H9 (cell line): ENCODE results near the gene MIAT. TPM values are rescaled to one million over a fixed set of nuclear protein-coding genes. Genes with fewer than 3 reads are reported as not detected.
A peak's percentile ranks its signal among the peaks of the same experiment; 100 is the strongest.

Experiments used
- DNase-seq: peaks from one replicate; pipeline ENCODE4 v3.0.0-alpha.2; 2017
- H2AFZ ChIP-seq: one replicate; pipeline ENCODE4 v1.6.1; 2013; ENCODE audit warnings: mild to moderate bottlenecking, low read length, control low read depth, moderate library complexity
- H2AK5ac ChIP-seq: 2 replicates; pipeline ENCODE4 v1.6.1; 2013; ENCODE audit warnings: low read length, control low read depth, mixed read lengths; ENCODE audit not compliant: insufficient read length
- H2BK120ac ChIP-seq: one replicate; pipeline ENCODE4 v1.6.1; 2013; ENCODE audit warnings: low read depth, mild to moderate bottlenecking, low read length, control low read depth, inconsistent platforms; ENCODE audit not compliant: poor library complexity, severe bottlenecking
- H2BK12ac ChIP-seq: 2 replicates; pipeline ENCODE4 v1.6.1; 2013; ENCODE audit warnings: low read length, control low read depth, mixed read lengths, low read depth; ENCODE audit not compliant: insufficient read length
- H2BK15ac ChIP-seq: 2 replicates; pipeline ENCODE4 v1.6.1; 2013; ENCODE audit warnings: low read depth, low read length, control low read depth
- H2BK20ac ChIP-seq: one replicate; pipeline ENCODE4 v1.6.1; 2013; ENCODE audit warnings: low read depth, mild to moderate bottlenecking, low read length, control low read depth, inconsistent platforms; ENCODE audit not compliant: poor library complexity, severe bottlenecking
- H2BK5ac ChIP-seq: 2 replicates; pipeline ENCODE4 v1.6.1; 2013; ENCODE audit warnings: low read length, control low read depth, mixed read lengths; ENCODE audit not compliant: insufficient read length
- H3K14ac ChIP-seq: 2 replicates; pipeline ENCODE4 v1.6.1; 2013; ENCODE audit warnings: low read length, control low read depth; ENCODE audit not compliant: insufficient read depth
- H3K18ac ChIP-seq: 2 replicates; pipeline ENCODE4 v1.6.1; 2013; ENCODE audit warnings: low read depth, mild to moderate bottlenecking, mixed read lengths, low read length, control low read depth; ENCODE audit not compliant: insufficient read length
- H3K23ac ChIP-seq: 2 replicates; pipeline ENCODE4 v1.6.1; 2013; ENCODE audit warnings: low read length, control low read depth, mixed read lengths, low read depth; ENCODE audit not compliant: insufficient read length
- H3K23me2 ChIP-seq: 2 replicates; pipeline ENCODE4 v1.6.1; 2013; ENCODE audit warnings: low read depth, mild to moderate bottlenecking, mixed read lengths, low read length, control low read depth; ENCODE audit not compliant: insufficient read length, poor library complexity, severe bottlenecking
- H3K27ac ChIP-seq: 2 replicates; pipeline ENCODE4 v1.5.1; 2013; ENCODE audit warnings: low read length, control low read depth, mixed read lengths, low read depth; ENCODE audit not compliant: insufficient read length
- H3K27me3 ChIP-seq: 2 replicates; pipeline ENCODE4 v1.6.1; 2013; ENCODE audit warnings: low read length, control low read depth, inconsistent platforms; ENCODE audit not compliant: insufficient read depth
- H3K4ac ChIP-seq: 2 replicates; pipeline ENCODE4 v1.6.1; 2013; ENCODE audit warnings: low read depth, mild to moderate bottlenecking, control low read depth, inconsistent platforms, low read length, moderate library complexity
- H3K4me1 ChIP-seq: 2 replicates; pipeline ENCODE4 v1.6.1; 2013; ENCODE audit warnings: low read length, control low read depth, inconsistent platforms; ENCODE audit not compliant: insufficient read depth
- H3K4me2 ChIP-seq: 2 replicates; pipeline ENCODE4 v1.6.1; 2013; ENCODE audit warnings: low read length, control low read depth, mixed read lengths; ENCODE audit not compliant: insufficient read length, insufficient read depth
- H3K56ac ChIP-seq: 2 replicates; pipeline ENCODE4 v1.6.1; 2013; ENCODE audit warnings: low read depth, mild to moderate bottlenecking, mixed read lengths, low read length, control low read depth; ENCODE audit not compliant: insufficient read length
- H3K79me1 ChIP-seq: 2 replicates; pipeline ENCODE4 v1.6.1; 2013; ENCODE audit warnings: low read depth, mild to moderate bottlenecking, moderate library complexity, low read length, control low read depth, inconsistent platforms; ENCODE audit not compliant: insufficient read depth, poor library complexity, severe bottlenecking
- H3K79me2 ChIP-seq: 2 replicates; pipeline ENCODE4 v1.6.1; 2013; ENCODE audit warnings: low read length, control low read depth, inconsistent platforms; ENCODE audit not compliant: insufficient read depth
- H3K9ac ChIP-seq: 2 replicates; pipeline ENCODE4 v1.6.1; 2013; ENCODE audit warnings: low read length, control low read depth, mixed read lengths; ENCODE audit not compliant: insufficient read length; ENCODE audit errors: extremely low read depth
- H3K9me3 ChIP-seq: one replicate; pipeline ENCODE4 v1.6.1; 2013; ENCODE audit warnings: low read depth, low read length, inconsistent platforms; ENCODE audit not compliant: control insufficient read depth
- H3T11ph ChIP-seq: one replicate; pipeline ENCODE4 v1.6.1; 2013; ENCODE audit warnings: mild to moderate bottlenecking, low read length, control low read depth, inconsistent platforms
- H4K20me1 ChIP-seq: one replicate; pipeline ENCODE4 v1.6.1; 2013; ENCODE audit not compliant: control insufficient read depth, insufficient read length, insufficient read depth
- H4K5ac ChIP-seq: 2 replicates; pipeline ENCODE4 v1.6.1; 2013; ENCODE audit warnings: low read depth, mild to moderate bottlenecking, mixed read lengths, low read length, control low read depth; ENCODE audit not compliant: insufficient read length
- H4K8ac ChIP-seq: replicated peaks from 2 replicates; pipeline ENCODE4 v1.6.1; 2013; ENCODE audit warnings: low read length, control low read depth, mixed read lengths, low read depth; ENCODE audit not compliant: insufficient read length
- H4K91ac ChIP-seq: 2 replicates; pipeline ENCODE4 v1.6.1; 2013; ENCODE audit warnings: low read depth, mild to moderate bottlenecking, moderate library complexity, mixed read lengths, low read length, control low read depth; ENCODE audit not compliant: insufficient read length
- H3K27ac Mint-ChIP-seq, 3 experiments: 2 replicates in 2 of 3; 3 replicates in 1 of 3; pipeline ENCODE4 v1.8.0; 2020 to 2021; ENCODE audit warnings: mixed read lengths in 3 of 3, mild to moderate bottlenecking in 1 of 3, moderate library complexity in 1 of 3
- H3K27me3 Mint-ChIP-seq: 2 replicates; pipeline ENCODE4 v1.8.0; 2021; ENCODE audit warnings: low read depth, mild to moderate bottlenecking, moderate library complexity, mixed read lengths
- H3K36me3 Mint-ChIP-seq, 3 experiments: 2 replicates in 2 of 3; 3 replicates in 1 of 3; pipeline ENCODE4 v1.8.0; 2020 to 2021; ENCODE audit warnings: low read depth in 3 of 3, mixed read lengths in 3 of 3; ENCODE audit not compliant: insufficient read depth in 1 of 3
- H3K4me1 Mint-ChIP-seq, 2 experiments: 2 replicates each; pipeline ENCODE4 v1.8.0; 2020; ENCODE audit warnings: mixed read lengths in 2 of 2
- H3K4me3 Mint-ChIP-seq, 2 experiments: 2 replicates in 1 of 2; 3 replicates in 1 of 2; pipeline ENCODE4 v1.8.0; 2020 to 2021; ENCODE audit warnings: mild to moderate bottlenecking in 2 of 2, mixed read lengths in 2 of 2, moderate library complexity in 1 of 2
- H3K9me3 Mint-ChIP-seq, 2 experiments: 2 replicates in 1 of 2; 3 replicates in 1 of 2; pipeline ENCODE4 v1.8.0; 2020; ENCODE audit warnings: mild to moderate bottlenecking in 2 of 2, mixed read lengths in 2 of 2, moderate library complexity in 1 of 2
- WGBS: extraction: QIAGEN DNeasy Blood & Tissue Kit; methylation state at CpG from one replicate; pipeline ENCODE4 v1.1.7; 2013; ENCODE audit warnings: missing lambda C conversion rate, low lambda C conversion rate, mixed read lengths; ENCODE audit not compliant: insufficient read length; ENCODE audit errors: extremely low coverage; 5-methylcytosine and 5-hydroxymethylcytosine counted together
- total RNA-seq: library from RNA; stranded (reverse); gene quantifications from 2 replicates; pipeline ENCODE4 v1.2.1, GENCODE V29; 2021
- TF ChIP-seq, protein P1 (sequence below): fragments of 200-600 bp; sonication (generic); conservative IDR thresholded peaks from 3 replicates; pipeline ENCODE4 v1.8.0; 2021; ENCODE audit warnings: antibody characterized with exemption, mild to moderate bottlenecking

The MIAT gene
- total RNA-seq, 1 experiment from 2014 or later, result 85.6 TPM

DNA sequence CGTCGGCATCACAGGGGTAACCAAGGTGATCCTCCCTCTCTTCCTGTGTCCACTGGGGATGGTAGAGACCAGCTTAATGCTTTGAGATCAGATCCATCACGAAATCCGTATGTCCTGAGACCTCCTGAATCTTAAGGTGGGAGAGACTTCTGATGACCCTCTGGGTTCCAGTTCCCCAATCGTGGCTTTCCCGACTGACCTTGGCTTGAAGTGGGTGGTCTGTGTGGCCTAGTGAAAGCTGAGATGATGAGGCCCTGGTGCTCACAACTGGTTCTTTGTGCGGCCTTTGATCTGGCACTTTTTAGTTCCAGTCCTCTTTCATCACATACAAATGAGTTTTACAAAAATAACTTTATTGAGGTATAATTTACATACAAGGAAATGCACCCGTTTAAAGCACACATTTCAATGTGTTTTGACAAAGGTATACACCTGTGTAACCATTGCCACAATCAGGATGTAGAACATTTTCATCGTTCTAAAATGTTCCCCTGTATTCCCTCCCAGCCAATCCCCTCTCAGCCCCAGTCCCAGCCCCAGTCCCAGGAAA, 6.1 kb downstream of the MIAT start:
- no peak overlapping the region for H2AK5ac ChIP-seq
- no peak for DNase-seq
- no peak overlapping the region for H3K56ac ChIP-seq
- no peak overlapping the region for H2BK12ac ChIP-seq
- no peak overlapping the region for H2BK5ac ChIP-seq
- peaks cover 41 to 70% of the 10 kb centered on the region in 2 experiments for H3K4me1 Mint-ChIP-seq
- WGBS, result no CpG with 5 or more reads among the region's 9 CpGs
- peaks cover 36 to 78% (median 56%) of the 10 kb centered on the region in 3 experiments; a peak in 6 of 7 replicates for H3K36me3 Mint-ChIP-seq
- no peak overlapping the region for H3T11ph ChIP-seq
- H3K9ac ChIP-seq, result no peak overlapping the region
- H3K9me3 Mint-ChIP-seq, result no peaks in the 10 kb centered on the region
- H3K4me3 Mint-ChIP-seq, result no peak overlapping the region
- H4K91ac ChIP-seq, result no peak overlapping the region
- no peaks in the 10 kb centered on the region for H3K9me3 ChIP-seq
- no peak overlapping the region for H3K27ac ChIP-seq
- no peak overlapping the region for H2BK15ac ChIP-seq
- H3K4me1 ChIP-seq, result no peaks in the 10 kb centered on the region; the same call in 1 of the 2 replicates
- TF ChIP-seq, protein P1, sequence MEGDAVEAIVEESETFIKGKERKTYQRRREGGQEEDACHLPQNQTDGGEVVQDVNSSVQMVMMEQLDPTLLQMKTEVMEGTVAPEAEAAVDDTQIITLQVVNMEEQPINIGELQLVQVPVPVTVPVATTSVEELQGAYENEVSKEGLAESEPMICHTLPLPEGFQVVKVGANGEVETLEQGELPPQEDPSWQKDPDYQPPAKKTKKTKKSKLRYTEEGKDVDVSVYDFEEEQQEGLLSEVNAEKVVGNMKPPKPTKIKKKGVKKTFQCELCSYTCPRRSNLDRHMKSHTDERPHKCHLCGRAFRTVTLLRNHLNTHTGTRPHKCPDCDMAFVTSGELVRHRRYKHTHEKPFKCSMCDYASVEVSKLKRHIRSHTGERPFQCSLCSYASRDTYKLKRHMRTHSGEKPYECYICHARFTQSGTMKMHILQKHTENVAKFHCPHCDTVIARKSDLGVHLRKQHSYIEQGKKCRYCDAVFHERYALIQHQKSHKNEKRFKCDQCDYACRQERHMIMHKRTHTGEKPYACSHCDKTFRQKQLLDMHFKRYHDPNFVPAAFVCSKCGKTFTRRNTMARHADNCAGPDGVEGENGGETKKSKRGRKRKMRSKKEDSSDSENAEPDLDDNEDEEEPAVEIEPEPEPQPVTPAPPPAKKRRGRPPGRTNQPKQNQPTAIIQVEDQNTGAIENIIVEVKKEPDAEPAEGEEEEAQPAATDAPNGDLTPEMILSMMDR, result no peak
- no peak overlapping the region for H4K5ac ChIP-seq
- no peak overlapping the region for H2BK120ac ChIP-seq
- no peak overlapping the region for H3K4me2 ChIP-seq
- H3K27me3 ChIP-seq, result no peaks in the 10 kb centered on the region
- H4K20me1 ChIP-seq, result no peaks in the 10 kb centered on the region
- no peak overlapping the region for H4K8ac ChIP-seq
- no peaks in the 10 kb centered on the region; the same call in 1 of the 2 replicates for H3K79me2 ChIP-seq
- H2BK20ac ChIP-seq, result no peak overlapping the region
- peaks cover 3% of the 10 kb centered on the region; the same call in 1 of the 2 replicates for H3K27me3 Mint-ChIP-seq
- no peak overlapping the region for H3K23ac ChIP-seq
- peak overlapping the region in 1 of 3 experiments; percentile 90; a peak in 2 of 7 replicates for H3K27ac Mint-ChIP-seq
- H3K79me1 ChIP-seq, result no peaks in the 10 kb centered on the region
- H3K18ac ChIP-seq, result no peak overlapping the region
- H3K23me2 ChIP-seq, result no peaks in the 10 kb centered on the region
- H3K14ac ChIP-seq, result no peak overlapping the region
- no peak overlapping the region for H2AFZ ChIP-seq
- no peak overlapping the region for H3K4ac ChIP-seq
